Spleen (tissue), 11 donors: ENCODE data around the gene INTS4. TPM values are rescaled to one million over a fixed set of nuclear protein-coding genes. Genes with fewer than 3 reads are reported as not detected.

ENCODE experiments used
- DNase-seq: peaks from one replicate; pipeline ENCODE4 v3.0.0-alpha.2; 2020
- H3K27ac ChIP-seq, 8 donors: fragments of 200-600 bp; sonication (generic) in 7 of 8; 1 replicate in 4 of 8; 2 replicates in 4 of 8; pipeline versions ENCODE4 v1.5.0 to v1.8.0; 2016 to 2021; ENCODE audit warnings: inconsistent platforms in 4 of 8, mild to moderate bottlenecking in 4 of 8, moderate library complexity in 1 of 8
- H3K27me3 ChIP-seq, 7 donors: fragments of 200-600 bp; sonication (generic) in 6 of 7; replicated peaks in 1 of 7; 1 replicate in 4 of 7; 2 replicates in 3 of 7; pipeline versions ENCODE4 v1.5.0 to v1.8.0; 2016 to 2021; ENCODE audit warnings: inconsistent platforms in 3 of 7, mild to moderate bottlenecking in 1 of 7
- H3K36me3 ChIP-seq, 6 donors: fragments of 200-600 bp; sonication (generic) in 5 of 6; 1 replicate in 4 of 6; 2 replicates in 2 of 6; pipeline versions ENCODE4 v1.5.0 to v1.8.0; 2016 to 2021; ENCODE audit warnings: inconsistent platforms in 2 of 6
- H3K4me1 ChIP-seq, 6 donors: fragments of 200-600 bp; sonication (generic) in 5 of 6; 1 replicate in 3 of 6; 2 replicates in 3 of 6; pipeline versions ENCODE4 v1.5.0 to v1.8.0; 2016 to 2021; ENCODE audit warnings: inconsistent platforms in 3 of 6
- H3K4me3 ChIP-seq, 8 donors: fragments of 200-600 bp; sonication (generic) in 7 of 8; 1 replicate in 4 of 8; 2 replicates in 4 of 8; pipeline versions ENCODE4 v1.5.0 to v1.8.0; 2016 to 2021; ENCODE audit warnings: inconsistent platforms in 4 of 8, mild to moderate bottlenecking in 4 of 8, moderate library complexity in 2 of 8
- H3K9me3 ChIP-seq, 8 donors: fragments of 200-600 bp; sonication (generic) in 7 of 8; 1 replicate in 4 of 8; 2 replicates in 4 of 8; pipeline versions ENCODE4 v1.5.0 to v1.8.0; 2016 to 2021; ENCODE audit warnings: inconsistent platforms in 4 of 8
- CTCF ChIP-seq, 11 experiments: fragments of 200-600 bp in 7 of 11; fragments of 450-650 bp in 4 of 11; sonication (generic) in 4 of 11; IDR thresholded peaks in 8 of 11; conservative IDR thresholded peaks in 3 of 11; 1 replicate in 7 of 11; 2 replicates in 4 of 11; pipeline versions ENCODE4 v1.4.0 to v1.8.0; 2016 to 2021; ENCODE audit warnings: antibody characterized with exemption in 11 of 11, inconsistent platforms in 4 of 11, mild to moderate bottlenecking in 1 of 11
- POLR2A ChIP-seq, 3 donors: fragments of 450-650 bp; IDR thresholded peaks; one replicate each; pipeline ENCODE4 v1.5.1; 2017; ENCODE audit warnings: antibody characterized with exemption in 3 of 3, mild to moderate bottlenecking in 1 of 3
- POLR2AphosphoS5 ChIP-seq, 3 donors: sonication (generic); formaldehyde crosslinking; IDR thresholded peaks; one replicate each; pipeline ENCODE4 v1.5.1; 2017; ENCODE audit warnings: antibody characterized with exemption in 3 of 3
- whole genome bisulfite sequencing, 5 donors: extraction: QIAGEN DNeasy Blood & Tissue Kit in 3 of 5; methylation state at CpG; one replicate each; pipeline versions ENCODE4 v1.1.5 to v1.1.7; 2013 to 2018; 5-methylcytosine and 5-hydroxymethylcytosine counted together
- intact Hi-C: fragments of 100-400 bp; cut with DNase I; formaldehyde crosslinking; loops from one replicate; pipeline ENCODE4 v1.15.0; 2023; ENCODE audit warnings: low total_unique reads
- polyA plus RNA-seq, 3 donors: library from polyadenylated mRNA; stranded (reverse); fragments of 200-250 nt; gene quantifications; one replicate each; pipeline ENCODE4 v1.2.1, GENCODE V29; 2013
- total RNA-seq, 7 donors: library from RNA; depleted of rRNA in 3 of 7; stranded (reverse); fragments of >200 nt in 3 of 7; fragmentation: NEBNext Ultra II Directional in 4 of 7; extraction: Animal tissue kit (Norgen Biotek cat#: 25700) in 4 of 7; gene quantifications; one replicate each; pipeline versions ENCODE4 v1.1.0 to v1.2.1, GENCODE V29; 2016 to 2021
- donor health status: healthy with polysubstance abuse.
- donor health status: DM: no; HTN: no; CAD: no; lungs with moderate emphysema.
- donor health status: DM: no; HTN: no; CAD: no.
- donor health status: Bipolar disorder and iron deficiency.
- donor health status: healthy.
- donor health status: DM: no; HTN: no; CAD: no.
- donor health status: DM: yes; HTN: yes; CAD: no.

Gene INTS4
- total and polyA plus RNA-seq, 10 donors, result 17.7 to 68.5 (median 46.8) TPM

GRCh38 chr11:78027759-78028158 lies 33.3 kb upstream of the INTS4 start:
- no peak for TF ChIP-seq POLR2AphosphoS5 (IDR thresholded peaks at IDR 0.05)
- TF ChIP-seq POLR2A (IDR thresholded peaks at IDR 0.05), result no peak
- TF ChIP-seq CTCF (IDR thresholded peaks at IDR 0.05 in 8 of 11, conservative IDR thresholded peaks at IDR 0.05 in 3 of 11), result no peak
- WGBS, 5 donors, result 85 to 95% (median 92%) methylated on average over 2 of the region's 2 CpGs

GRCh38 chr11:78025378-78025777 lies 30.9 kb upstream of the INTS4 start:
- Histone ChIP-seq H3K36me3 (no peaks in the 10 kb centered on the region), H3K27me3 (peaks cover 0 to 20% (median 8%) of the 10 kb centered on the region in 7 donors), H3K4me1 (peaks cover 0 to 8% (median 3%) of the 10 kb centered on the region in 6 donors), H3K27ac (no peak overlapping the region), H3K4me3 (no peak overlapping the region), H3K9me3 (no peaks in the 10 kb centered on the region)
- DNase-seq, result no peak
- intact Hi-C loops, result no loop called here
- no peak for TF ChIP-seq CTCF (IDR thresholded peaks at IDR 0.05 in 8 of 11, conservative IDR thresholded peaks at IDR 0.05 in 3 of 11)
- no peak for TF ChIP-seq POLR2A (IDR thresholded peaks at IDR 0.05)
- no peak for TF ChIP-seq POLR2AphosphoS5 (IDR thresholded peaks at IDR 0.05)

More at GRCh38 chr11:78027759-78028158, 33.3 kb upstream of the INTS4 start:
- no peak for DNase-seq
- Histone ChIP-seq H3K9me3 (no peaks in the 10 kb centered on the region), H3K27ac (no peak overlapping the region), H3K4me3 (no peak overlapping the region), H3K4me1 (peaks cover 0 to 18% (median 3%) of the 10 kb centered on the region in 6 donors), H3K27me3 (peaks cover 0 to 11% (median 4%) of the 10 kb centered on the region in 7 donors), H3K36me3 (no peaks in the 10 kb centered on the region)
- intact Hi-C loops, result no loop called here

GRCh38 chr11:78023426-78023825 lies 29.0 kb upstream of the INTS4 start:
- DNase-seq, result no peak
- TF ChIP-seq POLR2AphosphoS5 (IDR thresholded peaks at IDR 0.05), result no peak
- no peak for TF ChIP-seq CTCF (IDR thresholded peaks at IDR 0.05 in 8 of 11, conservative IDR thresholded peaks at IDR 0.05 in 3 of 11)
- no peak for TF ChIP-seq POLR2A (IDR thresholded peaks at IDR 0.05)
- Histone ChIP-seq H3K4me1 (peaks cover 0 to 8% (median 3%) of the 10 kb centered on the region in 6 donors), H3K27me3 (peaks cover 0 to 20% (median 8%) of the 10 kb centered on the region in 7 donors), H3K36me3 (no peaks in the 10 kb centered on the region), H3K9me3 (no peaks in the 10 kb centered on the region), H3K4me3 (peak overlapping the region in 4 of 8 donors; percentile 5 to 60 (median 32)), H3K27ac (no peak overlapping the region)
- 75 to 83% (median 78%) methylated on average over 7 of the region's 7 CpGs for WGBS, 5 donors
- intact Hi-C loops, result no loop called here

- DNase-seq, result no peak
- H3K4me1 ChIP-seq, result peaks cover 0 to 8% (median 3%) of the 10 kb centered on the region in 6 donors
- intact Hi-C loops, result no loop called here
- peak within 1 kb of the TSS in 1 of 8 donors; percentile 21 for H3K27ac ChIP-seq
- H3K9me3 ChIP-seq, result no peaks in the 10 kb centered on the region
- H3K4me3 ChIP-seq, result peak within 1 kb of the TSS in 7 of 8 donors; percentile 2 to 60 (median 23)
- TF ChIP-seq CTCF (IDR thresholded peaks at IDR 0.05 in 8 of 11, conservative IDR thresholded peaks at IDR 0.05 in 3 of 11) (no peak), POLR2AphosphoS5 (IDR thresholded peaks at IDR 0.05) (peak in 2 of 3 donors; percentile 34 to 47), POLR2A (IDR thresholded peaks at IDR 0.05) (no peak)
- peaks cover 0 to 20% (median 8%) of the 10 kb centered on the region in 7 donors for H3K27me3 ChIP-seq
- no peaks in the 10 kb centered on the region for H3K36me3 ChIP-seq
- WGBS, 5 donors, result 21 to 34% (median 25%) methylated on average over 36 to 37 of the region's 37 CpGs
Observed at GRCh38 chr11:78022397-78023396, 28.2 kb upstream of the INTS4 start, which contains the start of gene KCTD14. Gene KCTD14 (minus strand): TSS chr11:78023276. CDS start chr11:78023249, 27 bp downstream.
